Myocyte (in vitro differentiated cells): ENCODE results near the gene PHC1. TPM values are rescaled to one million over a fixed set of nuclear protein-coding genes. Genes with fewer than 3 reads are reported as not detected.

Experiments used
- DNase-seq: peaks from one replicate; pipeline ENCODE4 v3.0.0-alpha.2; 2012; ENCODE audit warnings: low read depth
- total RNA-seq: library from RNA; depleted of rRNA; stranded (reverse); fragments of >200 nt; gene quantifications from 2 replicates; pipeline ENCODE4 v1.2.3, GENCODE V29; 2014

Gene PHC1
- total RNA-seq, 1 donor from 2014 or later: 12.6 TPM

DNA sequence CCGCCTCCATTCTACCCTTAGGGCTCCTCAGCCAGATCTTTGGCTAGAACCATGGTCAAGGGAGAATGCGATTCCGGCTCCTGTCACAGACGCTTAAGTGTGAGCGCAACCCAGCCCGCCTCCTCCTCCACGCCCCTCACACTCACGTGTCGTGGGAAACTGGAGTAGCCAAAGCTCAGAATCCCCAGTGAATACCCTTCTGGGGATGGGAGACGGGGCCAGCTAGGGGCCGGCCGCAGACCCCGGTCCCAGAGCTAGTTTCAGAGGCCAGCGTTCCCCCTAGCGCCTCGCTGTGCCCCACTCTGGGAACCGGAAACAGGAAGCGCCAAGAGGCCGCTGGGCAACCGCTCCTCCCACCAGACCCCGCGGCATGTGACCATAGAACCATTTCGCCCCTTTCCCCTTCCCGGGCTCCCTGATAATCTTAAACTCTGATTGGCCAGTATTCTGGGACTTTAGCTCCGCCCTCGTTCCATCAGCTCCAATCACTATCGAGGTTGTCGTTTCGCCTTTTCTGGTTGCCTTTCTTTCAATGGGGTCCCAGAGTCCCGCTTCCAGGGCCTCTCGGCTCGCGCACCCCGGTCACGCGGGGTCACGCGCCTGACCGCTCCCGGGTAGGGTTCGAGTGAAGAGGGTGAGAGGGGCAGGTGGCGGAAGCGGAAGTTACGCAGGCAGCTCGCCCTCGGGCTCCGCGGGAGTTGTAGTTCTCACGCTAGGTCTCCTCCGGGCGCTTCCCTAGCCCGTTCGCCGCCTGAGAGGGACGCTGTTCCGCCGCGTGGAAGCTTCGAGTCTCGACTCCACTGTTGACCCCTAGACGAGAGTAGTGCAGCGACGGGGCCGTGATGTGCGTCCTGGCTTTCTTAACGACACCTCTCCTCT lies 35.3 kb downstream of the PHC1 start, which contains the start of gene M6PR:
M6PR (minus strand) TSS at position 304 of the 879 bp plus-strand sequence. CDS start 3,241 bp downstream, outside the sequence.
- DNase-seq: peak; percentile 98

- no peak for DNase-seq
Measured at GRCh38 chr12:8950221-8950527, 35.9 kb downstream of the PHC1 start.

DNA sequence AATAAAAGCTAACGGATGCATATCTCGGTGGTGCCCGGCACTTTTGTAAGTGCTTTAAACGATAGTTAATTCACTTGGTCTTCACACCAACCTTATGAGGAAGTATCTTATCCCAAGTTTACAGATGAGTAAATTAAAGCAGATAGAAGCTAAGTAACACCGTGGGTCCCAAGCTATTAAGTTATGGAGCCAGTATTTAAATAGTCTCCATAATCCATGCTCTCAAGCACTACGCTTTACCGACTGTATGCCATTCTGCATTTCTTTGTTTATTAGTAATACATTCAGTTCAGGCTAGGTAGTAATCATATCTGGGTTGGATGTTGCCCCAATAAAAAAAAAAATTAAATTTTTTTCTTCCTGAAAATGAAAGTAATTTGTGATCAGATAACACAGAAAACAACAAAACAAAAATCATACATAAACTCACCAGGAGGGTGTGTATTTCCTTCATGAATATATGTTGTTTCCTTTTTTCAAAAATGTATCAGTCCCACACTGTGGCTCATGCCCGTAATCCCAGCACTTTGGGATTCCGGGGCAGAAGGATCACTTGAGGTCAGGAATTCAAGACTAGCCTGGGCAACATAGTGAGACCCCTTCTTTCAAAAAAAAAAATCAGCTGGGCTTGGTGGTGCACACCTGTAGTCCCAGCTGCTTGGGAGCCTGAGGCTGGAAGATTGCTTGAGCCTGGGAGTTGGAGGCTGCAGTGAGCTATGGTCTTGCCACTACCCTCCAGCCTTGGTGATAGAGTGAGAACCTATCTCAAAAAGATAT lies 36.6 kb downstream of the PHC1 start:
- peak; percentile 3 for DNase-seq

- DNase-seq: no peak
Measured at GRCh38 chr12:8951744-8952143, 37.4 kb downstream of the PHC1 start.

- no peak for DNase-seq
Measured at GRCh38 chr12:8953773-8954402, 39.6 kb downstream of the PHC1 start.

GRCh38 chr12:8956073-8956472 lies 41.8 kb downstream of the PHC1 start:
- no peak for DNase-seq

GRCh38 chr12:8956772-8957171 lies 42.5 kb downstream of the PHC1 start:
- DNase-seq: no peak

GRCh38 chr12:8957561-8957960 lies 43.3 kb downstream of the PHC1 start:
- no peak for DNase-seq

- no peak for DNase-seq
Measured at GRCh38 chr12:8958066-8958465, 43.8 kb downstream of the PHC1 start.

GRCh38 chr12:8960176-8960575 lies 45.9 kb downstream of the PHC1 start:
- no peak for DNase-seq

DNA sequence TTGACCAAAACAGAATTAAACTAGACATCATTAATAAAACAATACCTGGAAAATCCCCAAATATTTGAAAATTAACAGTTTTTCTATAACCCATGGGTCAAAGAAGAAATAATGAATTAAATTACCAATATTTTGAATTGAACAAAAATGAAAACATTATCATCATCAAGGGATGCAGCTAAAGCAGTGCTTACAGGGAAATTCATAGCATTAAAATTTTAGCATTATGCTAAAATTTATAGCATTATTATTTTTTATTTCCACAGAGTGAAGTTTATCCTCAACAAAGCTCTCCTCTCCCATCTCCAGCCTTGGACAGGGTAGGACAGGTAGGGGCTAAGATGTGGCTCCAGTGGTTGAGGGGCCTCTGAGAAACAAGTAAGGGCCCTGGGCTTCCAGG lies 54.5 kb downstream of the PHC1 start:
- DNase-seq: no peak

- DNase-seq: no peak
Measured at GRCh38 chr12:8969861-8970411, 55.6 kb downstream of the PHC1 start.

- no peak for DNase-seq
Measured at GRCh38 chr12:8970432-8970831, 56.1 kb downstream of the PHC1 start.

- no peak for DNase-seq
Measured at GRCh38 chr12:8980137-8980536, 65.8 kb downstream of the PHC1 start.

DNA sequence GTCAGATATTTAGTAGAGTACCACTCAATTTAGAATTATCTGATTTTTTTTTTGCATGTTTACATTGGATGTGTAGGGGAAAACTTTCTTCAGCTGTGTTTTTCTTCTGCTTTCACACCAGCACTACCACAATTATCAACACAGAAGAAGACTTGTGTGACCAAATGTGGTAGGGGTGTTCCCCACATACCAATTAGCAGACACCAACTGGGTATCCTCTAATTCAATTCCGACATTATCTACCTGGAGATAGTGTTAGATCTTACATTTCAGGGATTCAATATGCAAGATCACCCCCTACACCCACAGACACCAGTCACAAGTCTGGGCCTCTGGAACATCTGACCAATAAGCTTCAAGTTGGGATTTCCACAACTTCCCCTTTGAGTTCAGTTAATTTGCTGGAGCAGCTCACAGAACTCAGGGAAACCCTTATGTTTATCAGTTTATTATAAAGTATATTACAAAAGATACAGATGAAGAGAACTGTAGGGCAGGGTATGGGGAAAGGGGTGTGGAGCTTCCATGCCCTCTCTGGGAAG lies 71.0 kb downstream of the PHC1 start:
- DNase-seq: no peak

- no peak for DNase-seq
Measured at GRCh38 chr12:8987163-8987562, 72.9 kb downstream of the PHC1 start.

GRCh38 chr12:8987685-8988084 lies 73.4 kb downstream of the PHC1 start:
- DNase-seq: no peak

DNA sequence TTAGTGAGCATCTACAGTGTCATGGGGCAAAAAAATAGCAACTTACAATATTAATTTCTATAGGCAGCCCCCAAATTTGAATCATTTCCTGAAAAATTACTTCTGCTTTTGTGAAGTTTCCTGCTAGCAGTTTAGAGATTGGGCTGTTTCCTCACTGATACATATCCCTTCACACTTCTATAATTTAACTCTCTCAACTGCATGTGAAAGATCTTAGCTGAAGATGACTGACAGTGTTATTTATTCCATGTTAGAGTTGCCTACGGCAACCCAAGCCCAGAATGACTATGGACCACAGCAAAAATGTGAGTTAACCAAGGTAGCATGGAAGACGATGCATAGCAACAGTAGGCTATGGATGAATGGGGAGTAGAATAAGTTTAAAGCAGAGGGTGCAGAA lies 75.1 kb downstream of the PHC1 start, which contains the start of gene KLRG1:
KLRG1 (plus strand) TSS at position 134 of the 400 bp plus-strand sequence; CDS start at position 224, 90 bp downstream.
- no peak for DNase-seq
